T-cell (primary cell): ENCODE data around the gene PPP1R1C. TPM values are rescaled to one million over a fixed set of nuclear protein-coding genes. Genes with fewer than 3 reads are reported as not detected.

Source experiments
- ATAC-seq, 4 experiments: fragments of 200-7000 bp in 3 of 4; fragments of 150-1000 bp in 1 of 4; cut with Tn5 transposase; replicated peaks in 1 of 4; 1 replicate in 3 of 4; 2 replicates in 1 of 4; pipeline ENCODE4 v1.10.0; 2021; ENCODE audit warnings: moderate library complexity in 3 of 4, mild to moderate bottlenecking in 2 of 4, moderate number of reproducible peaks in 1 of 4
- CTCF ChIA-PET, 2 donors: fragments of 300-600 bp; sonication (Branson Sonifier 250); formaldehyde crosslinking; loops; one replicate each; lab custom pipeline; 2022; ENCODE audit warnings: antibody characterized with exemption in 2 of 2; lab: Charles Lee
- POLR2A ChIA-PET, 2 donors: fragments of 300-600 bp; sonication (Branson Sonifier 250); formaldehyde crosslinking; loops; one replicate each; lab custom pipeline; 2022; ENCODE audit warnings: antibody characterized with exemption in 2 of 2; lab: Charles Lee
- DNase-seq, 35 experiments: peaks; one replicate each; pipeline versions ENCODE4 v3.0.0 to v3.0.0-alpha.2; 2013 to 2023
- H3K27ac ChIP-seq: one replicate; pipeline ENCODE4 v1.5.1; 2013; ENCODE audit warnings: low read length
- H3K27me3 ChIP-seq, 2 experiments: replicated peaks in 1 of 2; 1 replicate in 1 of 2; 2 replicates in 1 of 2; pipeline versions ENCODE4 v1.6.1 to v1.7.0; 2013; ENCODE audit warnings: low read length in 1 of 2, mixed read lengths in 1 of 2; ENCODE audit not compliant: control insufficient read depth in 2 of 2, insufficient read depth in 2 of 2; ENCODE audit errors: extremely low read depth in 1 of 2
- H3K36me3 ChIP-seq, 2 donors: 1 replicate in 1 of 2; 2 replicates in 1 of 2; pipeline versions ENCODE4 v1.6.1 to v1.7.0; 2013; ENCODE audit warnings: low read length in 1 of 2; ENCODE audit not compliant: control insufficient read depth in 2 of 2, insufficient read depth in 1 of 2; ENCODE audit errors: extremely low read depth in 1 of 2
- H3K4me1 ChIP-seq, 2 experiments: 1 replicate in 1 of 2; 2 replicates in 1 of 2; pipeline versions ENCODE4 v1.6.1 to v1.7.0; 2013; ENCODE audit warnings: low read length in 2 of 2, mixed read lengths in 1 of 2; ENCODE audit not compliant: insufficient read depth in 2 of 2, control insufficient read depth in 1 of 2; ENCODE audit errors: extremely low read depth in 1 of 2
- H3K4me3 ChIP-seq, 2 donors: 1 replicate in 1 of 2; 2 replicates in 1 of 2; pipeline versions ENCODE4 v1.5.1 to v1.7.0; 2013; ENCODE audit warnings: mild to moderate bottlenecking in 2 of 2, low read length in 1 of 2, moderate library complexity in 1 of 2; ENCODE audit not compliant: control insufficient read depth in 1 of 2; ENCODE audit errors: extremely low read depth in 1 of 2
- H3K9me3 ChIP-seq: 2 replicates; pipeline ENCODE4 v1.7.0; 2013
- H3K27ac Mint-ChIP-seq, 2 donors: one replicate each; pipeline ENCODE4 v1.8.0; 2020 to 2021; ENCODE audit warnings: mild to moderate bottlenecking in 2 of 2, mixed read lengths in 2 of 2
- H3K27me3 Mint-ChIP-seq, 2 donors: one replicate each; pipeline ENCODE4 v1.8.0; 2021 to 2022; ENCODE audit warnings: mixed read lengths in 2 of 2
- H3K36me3 Mint-ChIP-seq: one replicate; pipeline ENCODE4 v1.8.0; 2021; ENCODE audit warnings: mixed read lengths
- H3K4me1 Mint-ChIP-seq, 3 donors: one replicate each; pipeline ENCODE4 v1.8.0; 2020 to 2022; ENCODE audit warnings: mixed read lengths in 3 of 3, mild to moderate bottlenecking in 1 of 3
- H3K4me3 Mint-ChIP-seq, 3 donors: one replicate each; pipeline ENCODE4 v1.8.0; 2020 to 2022; ENCODE audit warnings: mild to moderate bottlenecking in 3 of 3, mixed read lengths in 3 of 3, moderate library complexity in 3 of 3
- H3K9me3 Mint-ChIP-seq, 3 donors: one replicate each; pipeline ENCODE4 v1.8.0; 2020 to 2022; ENCODE audit warnings: mixed read lengths in 3 of 3
- WGBS: methylation state at CpG from one replicate; pipeline ENCODE4 v1.1.5; 2013; ENCODE audit warnings: missing lambda C conversion rate; ENCODE audit not compliant: insufficient coverage; 5-methylcytosine and 5-hydroxymethylcytosine counted together
- total RNA-seq, 35 experiments: library from RNA in 6 of 35; stranded (reverse) in 6 of 35; fragments of 120-200 nt in 1 of 35; gene quantifications; one replicate each; pipeline versions ENCODE4 v1.2.1 to v1.2.4 and lab custom pipeline; 2013 to 2026

PPP1R1C gene
- total RNA-seq, 5 donors from 2014 or later (not counting 1 experiment from before 2014, with no cell fraction given): not detected

DNA sequence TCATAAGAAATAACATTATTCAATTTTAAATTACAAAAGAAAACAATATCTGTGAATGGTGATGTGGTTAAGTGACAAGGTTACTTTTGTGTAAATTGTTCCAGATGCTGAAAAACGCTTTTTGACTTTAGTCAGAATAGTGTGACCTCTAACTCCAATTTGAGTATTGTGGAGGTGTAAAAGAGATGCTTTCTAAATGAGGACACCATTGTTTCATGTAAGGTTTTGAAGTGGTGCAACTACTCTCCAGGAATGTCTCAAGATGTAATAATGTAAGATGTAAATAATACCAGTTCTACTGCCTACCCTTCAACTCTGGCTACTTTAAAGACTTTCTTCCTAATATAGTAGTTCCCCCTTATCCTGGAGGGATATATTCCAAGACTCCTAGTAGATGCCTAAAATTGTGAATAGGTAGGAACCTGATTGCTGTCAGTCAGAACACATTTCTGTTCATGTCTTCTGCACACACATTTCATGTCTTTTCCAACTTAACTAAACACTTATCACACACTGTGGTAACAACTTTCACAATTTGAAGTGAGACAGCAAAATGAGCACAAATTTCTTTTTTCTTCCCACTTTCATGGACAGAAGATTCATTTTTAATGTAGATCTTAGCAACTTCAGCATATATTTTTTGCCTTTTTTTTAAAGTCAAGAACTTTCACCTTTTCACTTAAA lies 39.1 kb upstream of the PPP1R1C start:
- Histone ChIP-seq H3K9me3 (no peaks in the 10 kb centered on the region), H3K4me3 (no peak overlapping the region), H3K4me1 (peaks cover 0 to 5% of the 10 kb centered on the region in 2 experiments), H3K36me3 (no peaks in the 10 kb centered on the region), H3K27ac (no peak overlapping the region), H3K27me3 (no peaks in the 10 kb centered on the region)
- Mint-ChIP-seq H3K4me1 (no peaks in the 10 kb centered on the region), H3K36me3 (no peaks in the 10 kb centered on the region), H3K27me3 (peaks cover 13 to 23% of the 10 kb centered on the region in 2 donors), H3K27ac (no peak overlapping the region), H3K4me3 (no peak overlapping the region), H3K9me3 (no peaks in the 10 kb centered on the region)
- ATAC-seq: no peak
- ChIA-PET POLR2A (no interaction called here), CTCF (no interaction called here)
- no peak for DNase-seq
- 0% methylated on average over 1 of the region's 1 CpG for WGBS

DNA sequence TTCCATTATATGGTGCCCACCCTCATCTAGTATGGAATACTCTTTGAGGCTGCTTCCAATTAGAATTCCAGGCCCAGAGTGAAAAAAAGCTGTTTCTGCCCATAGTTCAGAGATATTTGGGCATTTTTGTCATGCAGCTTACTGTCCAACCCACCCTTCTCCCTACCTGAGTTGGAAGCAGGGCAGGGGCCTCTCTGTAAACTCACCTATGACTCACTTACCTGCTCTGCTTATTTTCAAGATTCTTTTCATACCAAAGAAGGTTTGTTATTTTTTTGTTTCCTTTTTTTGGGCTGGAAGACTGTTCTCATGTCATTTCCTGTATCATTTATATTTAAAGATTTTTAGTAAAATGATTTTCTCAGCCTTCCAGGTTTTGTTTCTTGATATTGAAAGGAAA lies 38.4 kb upstream of the PPP1R1C start:
- no peak overlapping the region for H3K4me3 Mint-ChIP-seq
- ChIA-PET POLR2A (no interaction called here), CTCF (no interaction called here)
- no peak overlapping the region for H3K27ac Mint-ChIP-seq
- H3K9me3 ChIP-seq: no peaks in the 10 kb centered on the region
- no peaks in the 10 kb centered on the region for H3K27me3 ChIP-seq
- H3K4me3 ChIP-seq: no peak overlapping the region
- no peak for ATAC-seq
- peaks cover 13 to 19% of the 10 kb centered on the region in 2 donors for H3K27me3 Mint-ChIP-seq
- DNase-seq: no peak
- H3K36me3 ChIP-seq: no peaks in the 10 kb centered on the region
- H3K27ac ChIP-seq: no peak overlapping the region
- no peaks in the 10 kb centered on the region for H3K36me3 Mint-ChIP-seq
- no peaks in the 10 kb centered on the region for H3K9me3 Mint-ChIP-seq
- no peaks in the 10 kb centered on the region for H3K4me1 Mint-ChIP-seq
- peaks cover 0 to 5% of the 10 kb centered on the region in 2 experiments for H3K4me1 ChIP-seq

- no peaks in the 10 kb centered on the region for H3K36me3 ChIP-seq
- DNase-seq (no peak), ATAC-seq (no peak)
- Mint-ChIP-seq H3K4me3 (no peak overlapping the region), H3K9me3 (no peaks in the 10 kb centered on the region), H3K27me3 (peaks cover 7 to 16% of the 10 kb centered on the region in 2 donors), H3K4me1 (no peaks in the 10 kb centered on the region), H3K27ac (no peak overlapping the region), H3K36me3 (no peaks in the 10 kb centered on the region)
- H3K27me3 ChIP-seq: peaks cover 0 to 2% of the 10 kb centered on the region in 2 experiments
- ChIA-PET POLR2A (interaction anchor here in 1 of 2 donors (0.6 kb wide), 2 partner anchors 15 to 748 kb away, joined by 3 to 10 read pairs; no protein-coding TSS in a partner anchor), CTCF (interaction anchor here in 1 of 2 donors (0.6 kb wide), 3 partner anchors 86 to 1642 kb away, joined by 3 to 5 read pairs (median 3); no protein-coding TSS in a partner anchor)
- no peak overlapping the region for H3K4me3 ChIP-seq
- no peak overlapping the region for H3K27ac ChIP-seq
- no peaks in the 10 kb centered on the region for H3K9me3 ChIP-seq
- WGBS: no CpG with 5 or more reads among the region's 2 CpGs
- peaks cover 0 to 5% of the 10 kb centered on the region in 2 experiments for H3K4me1 ChIP-seq
These were observed 37.4 kb upstream of the PPP1R1C start for GRCh38 chr2:181948227-181948626.

GRCh38 chr2:181949047-181949446 lies 36.6 kb upstream of the PPP1R1C start:
- ATAC-seq: no peak
- Histone ChIP-seq H3K4me1 (peaks cover 2 to 5% of the 10 kb centered on the region in 2 experiments), H3K4me3 (no peak overlapping the region), H3K36me3 (no peaks in the 10 kb centered on the region), H3K9me3 (no peaks in the 10 kb centered on the region), H3K27me3 (peaks cover 0 to 3% of the 10 kb centered on the region in 2 experiments), H3K27ac (no peak overlapping the region)
- no peak overlapping the region for H3K27ac Mint-ChIP-seq
- H3K27me3 Mint-ChIP-seq: peaks cover 10 to 19% of the 10 kb centered on the region in 2 donors
- peaks cover 6 to 8% (median 7%) of the 10 kb centered on the region in 3 donors for H3K4me1 Mint-ChIP-seq
- H3K9me3 Mint-ChIP-seq: no peaks in the 10 kb centered on the region
- H3K36me3 Mint-ChIP-seq: no peaks in the 10 kb centered on the region
- DNase-seq: no peak
- CTCF ChIA-PET: interaction anchor here in 1 of 2 donors (0.8 kb wide), 1 partner anchor 48 kb away, joined by 3 read pairs; no protein-coding TSS in a partner anchor
- H3K4me3 Mint-ChIP-seq: no peak overlapping the region
- POLR2A ChIA-PET: interaction anchor here in 1 of 2 donors (0.6 kb wide), 1 partner anchor 749 kb away, joined by 10 read pairs; no protein-coding TSS in a partner anchor

DNA sequence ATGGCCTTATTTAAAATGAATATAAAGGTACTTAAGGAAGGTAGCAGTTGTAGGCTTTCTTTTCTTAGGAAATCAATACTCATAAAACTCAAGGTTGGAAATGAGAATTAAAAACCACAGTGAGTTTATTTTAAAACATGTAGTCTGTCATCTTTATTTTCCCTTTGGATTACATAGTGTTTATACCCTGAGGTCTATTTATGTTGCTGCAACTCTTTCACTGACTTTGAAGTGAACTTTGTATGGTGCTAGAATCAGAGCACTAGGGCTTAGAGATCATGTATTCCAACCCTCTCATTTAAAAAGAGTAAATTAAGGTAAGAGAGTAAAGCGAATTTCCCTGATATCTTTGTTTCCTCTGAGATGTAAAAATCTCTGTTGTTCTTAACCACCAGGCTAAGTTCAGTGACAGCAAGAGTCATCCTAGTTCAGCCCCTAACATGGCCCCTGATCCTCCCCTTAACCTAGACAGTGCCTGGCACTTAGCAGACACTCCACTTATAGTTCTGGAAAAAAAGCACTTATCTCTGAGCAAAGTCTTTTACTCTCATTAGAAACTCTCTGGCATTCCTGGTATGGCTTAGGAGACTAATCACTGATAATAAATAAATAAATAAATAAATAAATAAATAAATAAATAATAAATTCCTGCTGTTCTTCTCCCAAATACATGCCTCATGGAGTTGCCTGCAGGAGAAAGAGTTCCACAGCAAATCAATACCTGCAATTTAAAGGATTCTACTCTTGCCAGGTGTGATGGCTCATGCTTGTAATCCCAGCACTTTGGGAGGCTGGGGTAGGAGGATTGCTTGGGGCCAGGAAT lies 33.0 kb upstream of the PPP1R1C start:
- Histone ChIP-seq H3K4me1 (peaks cover 4 to 14% of the 10 kb centered on the region in 2 experiments), H3K27ac (no peak overlapping the region), H3K9me3 (no peaks in the 10 kb centered on the region), H3K27me3 (peaks cover 0 to 6% of the 10 kb centered on the region in 2 experiments), H3K36me3 (no peaks in the 10 kb centered on the region), H3K4me3 (no peak overlapping the region)
- CTCF ChIA-PET: no interaction called here
- H3K9me3 Mint-ChIP-seq: no peaks in the 10 kb centered on the region
- H3K4me1 Mint-ChIP-seq: peaks cover 9 to 13% (median 12%) of the 10 kb centered on the region in 3 donors
- no peak overlapping the region for H3K27ac Mint-ChIP-seq
- no peaks in the 10 kb centered on the region for H3K36me3 Mint-ChIP-seq
- H3K27me3 Mint-ChIP-seq: peaks cover 7 to 17% of the 10 kb centered on the region in 2 donors
- DNase-seq: no peak
- WGBS: no CpG with 5 or more reads among the region's 1 CpG
- no peak overlapping the region for H3K4me3 Mint-ChIP-seq
- no peak for ATAC-seq
- POLR2A ChIA-PET: no interaction called here

DNA sequence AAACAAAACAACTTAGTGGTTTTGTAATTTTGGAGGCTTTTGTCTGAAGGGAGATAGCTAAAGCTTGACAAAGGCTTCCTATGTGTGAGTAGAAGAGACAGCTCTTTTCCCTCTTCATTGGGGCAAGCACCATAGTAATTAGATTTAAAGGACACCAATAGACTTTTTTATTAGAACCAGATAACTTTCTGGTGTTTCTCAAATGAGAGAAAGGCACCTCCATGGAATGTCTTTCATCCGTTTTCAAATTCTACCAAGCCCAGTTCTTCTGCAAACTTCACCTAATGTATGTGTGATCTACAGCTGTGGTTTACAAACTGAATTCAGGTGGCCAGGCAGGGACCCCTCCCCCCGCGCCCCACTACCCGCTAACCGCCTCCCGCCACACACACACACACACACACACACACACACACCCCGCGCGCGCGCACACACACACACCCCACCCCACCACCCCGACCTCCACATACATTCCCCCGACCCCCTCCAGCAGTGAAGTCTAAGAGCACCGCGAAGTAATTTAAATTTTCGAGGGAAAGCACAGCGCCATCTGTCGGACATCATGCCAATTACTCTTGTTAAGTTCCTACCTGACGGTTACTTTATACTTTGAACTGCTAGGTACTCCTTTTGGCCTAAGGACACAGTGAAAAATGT lies 31.6 kb upstream of the PPP1R1C start:
- Histone ChIP-seq H3K27me3 (peaks cover 0 to 6% of the 10 kb centered on the region in 2 experiments), H3K9me3 (no peaks in the 10 kb centered on the region), H3K27ac (no peak overlapping the region), H3K36me3 (no peaks in the 10 kb centered on the region), H3K4me1 (peaks cover 4 to 14% of the 10 kb centered on the region in 2 experiments), H3K4me3 (no peak overlapping the region)
- Mint-ChIP-seq H3K27me3 (peaks cover 9 to 16% of the 10 kb centered on the region in 2 donors), H3K36me3 (no peaks in the 10 kb centered on the region), H3K4me1 (peaks cover 9 to 13% (median 12%) of the 10 kb centered on the region in 3 donors), H3K4me3 (peak overlapping the region; percentile 10 to 58 (median 23)), H3K27ac (no peak overlapping the region), H3K9me3 (no peaks in the 10 kb centered on the region)
- ChIA-PET POLR2A (no interaction called here), CTCF (interaction anchor here (0.5 to 1.3 kb wide), 17 partner anchors 11 to 1767 kb away, joined by 3 to 5 read pairs (median 3); no protein-coding TSS in a partner anchor)
- peak; percentile 52 to 80 (median 56) for ATAC-seq
- WGBS: 0% methylated on average over 9 of the region's 19 CpGs
- peak; percentile 5 to 79 (median 49) for DNase-seq
